Measurements from ENCODE around the gene C2CD4C.

The C2CD4C gene

DNA sequence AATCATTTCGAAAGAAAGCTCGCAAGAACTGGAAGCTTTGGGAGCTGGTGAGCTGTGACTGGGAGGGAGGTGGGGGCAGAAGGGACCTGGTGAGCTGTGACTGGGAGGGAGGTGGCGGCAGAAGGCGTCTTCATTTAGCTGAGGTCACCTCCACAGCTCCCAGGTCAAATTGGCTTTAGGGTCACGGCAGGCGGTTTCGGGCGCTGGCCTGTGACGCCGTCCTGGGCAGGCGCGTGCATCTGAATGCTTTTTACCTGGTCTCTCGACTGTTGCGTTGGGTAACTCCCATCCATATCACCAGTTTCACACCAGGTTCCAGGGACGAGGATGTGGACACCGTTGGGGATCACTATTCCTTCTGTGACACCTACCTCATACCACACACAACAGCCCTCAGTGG, 29.2 kb downstream of the C2CD4C start:
- no peak for DNase-seq

DNA sequence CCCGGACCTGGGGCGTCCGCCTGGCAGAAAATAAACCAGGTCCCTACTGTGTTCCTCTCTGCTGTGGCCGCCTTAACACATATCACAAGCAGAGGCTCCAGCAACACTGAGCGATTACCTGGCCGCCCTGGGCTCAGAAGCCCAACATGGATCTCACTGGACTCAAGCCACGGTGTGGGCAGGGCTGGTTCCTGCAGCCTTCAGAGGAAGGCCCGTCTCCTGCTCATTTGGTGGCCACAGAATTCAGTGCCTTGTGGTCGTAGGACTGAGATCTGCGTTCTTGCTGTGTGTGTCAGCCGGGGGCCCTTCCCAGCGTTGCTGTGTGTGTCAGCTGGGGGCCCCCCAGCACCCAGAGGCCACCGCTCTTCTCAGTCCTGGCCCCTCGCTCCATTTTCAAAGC, 30.2 kb downstream of the C2CD4C start:
- no peak for DNase-seq

DNA sequence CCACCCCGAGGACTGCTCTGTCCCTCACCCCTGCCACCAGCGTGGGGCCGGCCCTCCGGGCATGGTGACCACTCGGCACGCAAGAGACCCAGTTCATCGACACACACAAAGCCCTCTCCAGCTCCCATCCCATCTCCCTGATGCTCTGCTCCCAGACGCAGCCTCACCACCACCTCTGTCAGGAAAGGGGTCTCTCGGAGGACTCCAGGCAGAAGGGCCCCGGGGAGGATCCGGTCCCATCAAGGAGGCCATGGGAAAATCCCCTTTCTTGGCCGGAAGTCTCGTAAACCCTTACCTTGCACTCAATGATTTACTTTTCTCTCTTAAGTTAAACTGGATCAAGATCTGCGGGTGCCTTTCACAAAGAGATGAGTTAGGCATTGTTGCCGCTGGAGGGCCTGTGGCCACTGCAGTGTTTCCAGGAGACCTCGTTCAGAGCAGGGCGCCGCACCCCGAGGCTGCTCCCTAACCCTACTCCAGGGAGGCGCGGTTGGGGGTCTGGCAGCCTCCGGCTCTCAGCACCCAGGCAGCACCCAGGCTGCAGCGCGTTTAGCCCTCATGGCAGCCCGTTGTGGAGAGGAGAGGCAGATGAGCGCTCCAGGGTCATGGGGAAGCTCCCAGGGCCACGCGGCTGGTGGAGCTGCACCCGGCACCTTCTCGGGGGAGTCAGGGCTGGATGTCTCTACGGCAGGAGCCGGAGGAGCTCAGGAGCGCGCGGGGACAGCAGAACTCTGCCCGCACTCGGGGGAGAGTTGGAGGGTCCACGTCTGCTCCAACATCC, 31.0 kb downstream of the C2CD4C start:
- no peak for DNase-seq

DNA sequence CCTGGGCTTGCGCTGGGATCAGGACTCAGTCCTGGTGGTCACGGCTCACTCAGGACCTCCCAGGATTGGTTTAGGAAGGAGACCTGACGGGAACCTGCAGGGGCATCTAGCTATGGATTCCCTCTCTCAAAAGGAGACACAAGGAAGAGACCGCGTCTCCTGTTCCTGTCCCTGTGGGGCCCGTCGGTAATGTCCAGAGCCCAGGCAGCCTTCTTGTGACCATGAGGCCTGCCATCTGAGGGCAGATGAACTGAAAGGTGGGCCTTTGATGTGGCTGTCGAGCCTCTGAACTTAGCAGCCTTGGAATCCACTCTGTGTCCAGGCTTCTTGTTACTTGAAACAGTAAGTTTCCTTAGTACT, 32.9 kb downstream of the C2CD4C start:
- no peak for DNase-seq

DNA sequence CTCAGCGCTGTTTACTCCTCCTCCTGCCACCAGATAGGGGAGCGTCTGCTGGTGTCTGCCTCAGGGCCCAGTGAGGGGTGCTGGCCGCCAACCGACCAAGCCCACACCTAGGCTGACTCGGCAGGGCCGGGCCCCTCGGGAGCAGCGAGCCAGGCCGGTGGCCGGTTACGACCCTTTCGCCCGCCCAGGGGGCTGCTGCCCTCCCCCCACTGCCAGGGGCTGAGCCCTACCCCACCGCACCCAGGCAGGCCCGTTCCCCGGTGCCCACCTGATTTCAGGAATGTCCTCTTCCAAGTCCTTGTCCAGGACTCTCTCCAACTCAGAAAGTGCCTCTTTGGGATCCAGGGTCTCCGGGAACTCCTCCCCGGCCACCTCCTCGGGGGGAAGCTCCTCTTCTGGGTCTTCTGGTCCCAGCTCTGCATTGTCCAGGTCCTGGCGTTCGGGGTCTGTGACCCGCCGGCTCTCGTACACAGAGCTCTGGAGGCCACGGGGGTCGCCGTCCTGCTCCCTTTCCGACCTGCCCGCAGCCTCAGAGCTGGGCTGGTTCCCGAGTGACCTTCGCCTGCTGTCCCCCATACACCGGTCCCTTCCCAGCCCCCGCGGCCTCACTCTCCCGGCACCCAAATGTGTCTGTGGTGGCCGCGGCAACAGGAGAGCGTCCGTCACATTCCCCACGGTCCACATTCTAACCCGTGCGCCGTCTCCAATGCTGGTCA, 33.4 kb downstream of the C2CD4C start:
- no peak for DNase-seq

DNA sequence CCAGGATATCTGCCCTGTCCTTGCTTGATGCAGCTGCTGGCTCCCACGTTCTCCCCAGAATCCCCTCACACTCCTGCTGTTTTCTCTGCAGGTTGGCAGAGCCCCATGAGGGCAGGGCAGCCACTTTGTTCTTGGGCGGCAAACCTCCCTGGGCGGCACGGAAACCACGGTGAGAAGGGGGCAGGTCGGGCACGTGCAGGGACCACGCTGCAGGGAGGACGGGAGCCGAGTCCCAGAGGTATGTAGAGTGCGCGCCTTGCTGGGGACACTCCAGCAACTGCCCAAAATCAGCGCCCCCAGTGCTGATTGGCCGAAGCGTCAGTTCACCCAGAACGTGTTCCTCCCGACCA, 34.1 kb downstream of the C2CD4C start:
- DNase-seq = no peak

DNA sequence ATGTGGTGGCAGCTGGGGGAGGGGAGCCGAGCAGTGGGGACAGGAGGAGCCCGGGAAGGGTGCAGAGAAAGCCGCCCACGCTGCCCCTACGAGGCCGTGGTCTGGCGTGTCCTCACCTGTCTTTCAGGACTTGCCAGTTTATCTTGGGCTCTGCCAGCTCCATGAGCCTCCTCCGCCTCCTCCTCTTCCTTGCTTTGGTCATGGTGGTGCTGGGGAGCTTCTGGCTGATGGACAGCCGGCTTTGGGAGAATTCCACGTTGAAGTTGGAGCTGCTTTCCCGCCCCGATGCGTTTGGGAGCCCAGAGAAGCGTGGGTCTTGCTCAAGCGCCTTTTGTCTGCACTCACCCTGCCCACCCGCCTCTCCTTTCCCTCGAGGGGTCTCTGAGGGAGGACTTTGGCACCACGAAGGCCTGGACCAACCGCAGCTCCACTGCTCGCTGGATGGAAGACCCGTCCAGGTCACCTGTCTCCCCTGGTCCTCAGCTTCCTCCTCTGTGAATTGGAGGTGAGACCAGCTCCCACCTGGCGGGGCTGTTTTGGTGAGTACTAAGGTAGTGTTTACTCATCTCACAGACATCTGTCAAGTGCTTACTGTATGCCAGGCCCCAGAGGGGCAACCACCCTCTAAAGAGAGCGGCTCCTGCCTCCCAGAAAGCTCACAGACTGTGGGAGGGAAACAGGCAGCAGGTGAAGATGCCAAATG, 34.6 kb downstream of the C2CD4C start:
- no peak for DNase-seq

DNA sequence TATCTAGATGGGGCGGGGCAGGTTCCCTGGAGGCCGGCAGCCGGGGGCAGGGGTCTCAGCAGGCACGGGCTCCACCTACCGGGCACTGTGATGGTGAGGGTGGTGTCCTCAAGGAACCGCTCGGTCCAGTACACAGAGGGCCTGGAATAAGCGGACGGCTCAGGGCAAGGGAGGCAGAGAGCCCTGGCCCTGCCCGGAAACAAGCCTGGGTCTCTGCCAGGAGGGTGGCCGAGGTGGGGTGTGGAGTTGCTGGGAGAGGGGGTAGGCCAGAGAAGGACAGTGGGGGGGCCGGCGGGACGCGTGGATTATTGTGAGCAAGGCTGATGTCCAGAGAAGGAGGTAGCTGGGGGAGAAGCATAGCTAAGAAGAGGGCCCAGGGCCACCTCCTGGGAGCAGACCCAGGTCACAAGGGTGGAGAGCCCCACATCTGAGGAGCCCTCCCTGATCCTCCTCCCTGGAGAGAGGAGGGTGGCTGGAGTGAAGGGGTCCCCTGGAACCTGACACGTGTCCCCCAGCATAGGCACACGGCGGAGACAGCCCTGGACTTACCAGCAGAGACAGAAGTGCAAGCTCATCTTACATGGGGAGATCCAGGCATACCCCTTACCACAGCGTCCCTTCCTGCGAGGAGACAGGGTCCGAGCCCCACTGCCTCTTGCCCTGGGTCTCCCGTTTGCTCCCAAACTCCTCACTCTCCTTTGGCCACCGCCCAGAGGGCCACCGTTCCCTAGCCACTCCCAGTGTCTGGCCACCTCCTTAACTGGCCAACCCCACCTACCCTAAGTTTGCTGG, 35.4 kb downstream of the C2CD4C start:
- no peak for DNase-seq

DNA sequence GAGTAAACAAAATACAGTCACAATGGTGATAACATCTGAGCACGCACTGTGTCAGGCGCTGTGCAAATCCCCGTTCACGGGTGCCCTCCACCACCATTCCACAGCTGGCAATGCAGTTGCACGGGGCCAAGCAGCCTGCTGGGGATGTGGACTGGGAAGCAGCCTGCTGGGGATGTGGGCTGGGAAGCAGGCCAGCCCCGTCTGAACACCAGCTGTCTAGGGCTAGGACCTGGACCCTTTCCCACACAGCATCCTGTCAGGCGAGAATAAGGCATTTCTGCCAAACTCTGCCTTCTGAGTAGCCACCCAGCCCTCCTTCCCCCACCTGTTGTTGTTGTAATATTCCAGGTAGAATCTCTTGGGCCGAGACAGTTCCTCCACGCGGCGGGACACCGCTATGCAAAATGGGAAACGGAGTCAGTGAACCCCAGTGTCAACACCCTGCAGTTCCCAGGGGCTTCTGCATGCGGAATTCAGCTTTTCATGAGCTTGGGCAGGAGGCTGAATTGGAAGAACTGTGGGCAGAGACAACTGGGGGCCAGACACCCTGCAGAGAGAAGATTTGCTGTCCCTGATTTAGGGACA, 36.5 kb downstream of the C2CD4C start:
- no peak for DNase-seq

DNA sequence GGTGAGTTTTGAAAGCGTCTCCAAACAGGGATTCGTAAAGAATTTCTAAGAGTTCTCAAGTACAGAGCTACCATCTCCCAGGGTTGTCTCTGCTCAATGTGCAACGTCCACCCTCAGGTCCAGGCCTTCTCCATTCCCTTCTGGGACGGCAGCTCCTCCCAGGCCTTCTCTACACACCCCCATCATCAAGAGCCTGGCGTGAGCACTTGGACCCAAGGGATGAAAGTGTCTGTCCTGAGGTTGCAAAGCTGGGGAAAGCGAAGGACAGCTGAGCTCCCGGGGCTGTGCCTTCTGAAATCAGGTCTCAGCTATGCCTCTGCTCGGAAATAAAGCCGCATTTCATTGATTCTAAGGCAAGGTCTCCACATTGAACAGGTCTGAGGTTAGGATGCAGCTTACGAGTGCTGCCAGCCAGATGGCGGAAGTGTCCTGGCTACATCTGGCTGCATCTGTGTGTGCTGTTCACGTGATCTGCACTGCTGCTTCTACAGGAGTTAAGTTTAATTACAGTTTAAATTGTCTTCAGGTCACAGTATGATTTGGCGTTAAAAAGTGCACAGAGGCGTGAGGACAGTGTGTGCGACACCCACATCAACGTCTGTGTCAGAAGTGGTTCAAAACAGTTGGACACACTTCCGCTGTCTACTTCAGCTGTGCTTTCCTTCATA, 37.3 kb downstream of the C2CD4C start:
- no peak for DNase-seq

DNA sequence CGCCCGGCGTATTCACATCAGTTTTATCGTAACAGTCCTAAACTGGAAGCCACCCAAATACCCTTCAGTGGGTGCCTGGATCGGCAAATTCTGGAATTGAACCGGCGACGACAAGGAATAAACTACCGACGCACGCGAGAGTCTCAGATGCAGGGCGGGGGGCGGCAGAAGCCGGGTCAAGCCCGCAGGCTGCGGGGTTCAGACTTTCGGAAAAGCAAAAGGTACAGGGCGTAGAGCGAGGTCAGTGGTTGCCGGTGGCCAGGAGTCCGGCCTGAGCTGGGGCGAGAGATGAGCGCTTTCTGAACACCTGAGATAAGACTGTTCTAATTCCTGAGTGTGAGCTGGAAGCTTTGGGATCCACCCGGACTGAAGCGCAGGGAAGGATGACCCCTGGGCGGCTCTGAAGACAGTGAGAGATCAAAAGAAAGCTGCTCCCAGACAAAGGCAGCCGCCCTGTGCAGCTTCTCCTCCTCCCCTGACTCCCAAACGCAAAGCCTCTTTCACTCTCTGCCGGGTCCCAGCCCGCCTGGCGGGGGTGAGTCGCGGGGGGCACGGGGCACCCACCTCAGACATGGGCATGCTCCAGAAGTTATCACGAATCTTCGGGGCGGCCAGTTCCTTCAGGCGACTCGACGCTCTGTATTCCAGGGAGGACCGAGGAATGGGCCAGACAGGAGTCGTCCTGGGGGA, 38.2 kb downstream of the C2CD4C start:
- no peak for DNase-seq

DNA sequence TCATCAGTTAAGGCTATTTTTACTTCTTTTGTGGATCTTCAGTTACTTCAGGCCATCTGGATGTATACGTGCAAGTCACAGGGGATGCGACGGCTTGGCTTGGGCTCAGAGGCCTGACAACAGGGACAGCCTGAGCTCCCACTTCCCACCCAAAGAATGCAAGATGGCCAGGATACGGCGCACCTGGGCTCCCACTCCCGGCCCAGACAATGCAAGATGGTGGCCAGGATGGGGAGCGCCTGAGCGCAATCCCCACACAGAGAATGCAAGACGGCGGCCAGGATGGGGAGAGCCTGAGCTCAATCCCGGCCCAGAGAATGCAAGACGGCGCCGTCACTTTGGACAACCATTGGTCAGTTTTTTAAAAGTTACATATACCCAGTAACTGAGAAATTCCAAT, 39.1 kb downstream of the C2CD4C start:
- DNase-seq = no peak

DNA sequence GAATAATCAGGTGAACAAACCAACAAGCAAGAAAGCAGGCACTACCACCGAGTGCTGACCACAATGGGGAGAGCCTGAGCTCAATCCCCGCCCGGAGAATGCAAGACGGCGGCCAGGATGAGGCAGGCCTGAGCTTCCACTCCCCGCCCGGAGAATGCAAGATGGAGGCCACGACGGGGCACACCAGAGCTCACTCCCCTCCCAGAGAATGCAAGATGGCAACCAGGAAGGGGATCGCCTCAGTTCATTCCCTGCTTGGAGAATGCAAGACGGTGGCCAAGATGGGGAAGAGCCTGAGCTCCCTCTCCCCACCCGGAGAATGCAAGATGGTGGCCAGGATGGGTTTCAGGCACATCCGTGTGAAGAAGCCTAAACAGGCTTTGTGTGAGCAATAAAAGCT, 39.7 kb downstream of the C2CD4C start:
- no peak for DNase-seq

DNA sequence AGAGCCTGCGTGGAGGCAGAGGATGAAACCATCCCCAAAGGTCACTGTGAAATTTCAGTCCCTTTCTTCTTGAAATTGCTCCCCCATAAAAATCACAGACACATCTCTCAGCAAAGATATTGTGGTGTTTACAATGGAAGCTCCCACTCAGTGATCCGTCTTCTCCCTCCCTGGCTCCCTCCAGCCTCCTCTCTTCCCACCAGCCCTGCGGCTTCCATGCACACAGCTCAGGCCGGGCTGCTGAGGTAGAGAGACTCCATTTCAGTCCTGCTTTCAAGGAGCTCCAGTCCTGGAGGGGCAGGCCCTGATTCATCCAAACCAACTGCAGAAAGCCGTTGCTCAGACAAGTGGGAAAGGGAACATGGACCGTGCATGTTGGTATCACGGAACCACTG, 40.3 kb downstream of the C2CD4C start:
- DNase-seq = no peak

DNA sequence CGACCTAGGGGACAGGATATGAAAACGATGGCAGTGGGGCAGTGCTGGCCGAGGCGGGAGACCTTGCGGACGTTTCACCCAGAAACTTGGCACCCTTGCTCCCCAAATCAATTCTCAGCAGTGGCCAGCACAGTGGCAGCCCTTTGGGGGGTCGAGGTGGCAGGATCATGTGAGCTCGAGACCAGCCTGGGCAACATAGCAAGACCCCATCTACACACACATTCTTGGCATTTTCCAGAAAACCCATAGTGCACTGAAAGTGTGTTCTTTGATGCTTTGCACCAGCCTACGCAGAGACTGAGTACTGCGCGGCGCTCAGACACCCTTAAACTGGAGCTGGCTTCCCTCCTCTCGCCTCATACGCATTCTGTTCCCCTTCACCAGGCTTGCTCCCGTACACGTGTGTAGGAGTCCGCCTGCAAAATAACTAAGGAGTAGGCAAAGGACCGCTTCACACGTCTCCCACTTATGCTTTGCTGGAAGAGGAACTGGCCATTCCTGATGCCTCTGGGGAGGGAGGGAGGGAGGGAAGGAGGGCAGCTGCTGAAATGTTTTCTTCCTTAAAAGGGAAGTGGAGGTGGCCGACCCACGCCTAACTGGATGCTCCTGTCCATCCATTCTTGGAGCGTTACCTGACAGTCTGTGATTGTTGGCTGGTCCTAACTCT, 40.9 kb downstream of the C2CD4C start:
- no peak for DNase-seq

DNA sequence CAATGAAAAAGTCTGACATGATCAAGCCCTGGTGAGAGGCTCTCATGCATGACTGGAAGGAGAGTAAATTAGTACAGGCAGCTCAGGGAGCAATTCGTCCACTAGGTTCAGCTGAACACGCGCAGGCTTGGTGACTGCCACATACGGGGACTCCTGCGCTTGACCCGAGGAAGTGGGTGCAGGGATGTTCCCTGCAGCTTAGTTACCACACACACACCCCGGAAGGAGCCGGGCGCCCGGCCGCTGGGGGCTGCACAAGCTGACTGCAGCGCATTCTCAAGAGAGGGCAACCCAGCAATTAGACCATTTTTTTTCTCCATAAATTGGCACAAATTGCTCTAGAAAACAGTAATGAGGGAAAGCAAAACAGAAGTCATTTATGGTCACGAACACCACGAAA, 41.4 kb downstream of the C2CD4C start:
- DNase-seq = no peak

DNA sequence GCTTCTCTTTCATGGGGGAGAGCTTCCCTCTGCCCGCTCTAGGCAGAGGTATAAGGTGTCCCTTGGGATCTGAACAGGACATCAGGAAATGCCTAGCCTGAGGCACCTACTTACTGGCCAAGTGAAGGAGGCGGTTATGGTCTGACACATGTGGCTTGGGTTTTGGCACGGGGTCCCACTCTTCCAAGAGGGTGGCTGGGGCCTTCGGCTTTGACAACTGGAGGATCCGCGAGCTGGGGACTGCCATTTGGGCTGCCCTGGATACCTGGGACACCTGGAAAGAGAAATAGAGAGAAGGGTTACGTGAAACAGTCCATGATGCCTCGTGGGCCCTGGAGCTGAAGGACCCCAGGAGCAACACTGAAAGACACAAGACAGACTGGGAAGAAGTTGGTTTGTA, 42.0 kb downstream of the C2CD4C start:
- DNase-seq = no peak

DNA sequence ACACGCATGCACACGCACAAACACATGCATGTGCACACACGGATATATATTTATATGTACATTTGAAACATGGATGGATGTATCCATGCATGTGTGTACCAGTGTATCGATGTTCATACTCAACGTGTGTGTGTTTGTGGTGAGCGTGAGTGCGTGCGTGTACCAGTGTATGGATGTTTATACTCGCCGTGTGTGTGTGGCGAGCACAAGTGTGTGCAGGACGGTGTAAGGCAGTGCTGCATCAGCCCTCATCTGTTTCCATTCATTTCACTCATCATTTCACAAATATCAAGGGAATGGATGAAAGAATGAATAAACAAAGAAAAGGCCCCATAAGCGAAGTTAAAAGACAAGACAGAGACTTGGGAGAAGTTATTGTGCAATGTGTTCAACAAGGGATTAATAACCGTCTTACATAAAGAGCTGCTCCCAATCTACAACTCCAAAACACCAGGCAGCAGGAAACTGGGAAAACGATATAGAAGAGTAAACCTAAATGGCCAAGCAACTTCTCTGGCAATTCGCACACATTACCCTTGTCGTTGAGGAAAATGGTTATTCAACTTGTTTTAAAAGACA, 42.7 kb downstream of the C2CD4C start:
- no peak for DNase-seq

DNA sequence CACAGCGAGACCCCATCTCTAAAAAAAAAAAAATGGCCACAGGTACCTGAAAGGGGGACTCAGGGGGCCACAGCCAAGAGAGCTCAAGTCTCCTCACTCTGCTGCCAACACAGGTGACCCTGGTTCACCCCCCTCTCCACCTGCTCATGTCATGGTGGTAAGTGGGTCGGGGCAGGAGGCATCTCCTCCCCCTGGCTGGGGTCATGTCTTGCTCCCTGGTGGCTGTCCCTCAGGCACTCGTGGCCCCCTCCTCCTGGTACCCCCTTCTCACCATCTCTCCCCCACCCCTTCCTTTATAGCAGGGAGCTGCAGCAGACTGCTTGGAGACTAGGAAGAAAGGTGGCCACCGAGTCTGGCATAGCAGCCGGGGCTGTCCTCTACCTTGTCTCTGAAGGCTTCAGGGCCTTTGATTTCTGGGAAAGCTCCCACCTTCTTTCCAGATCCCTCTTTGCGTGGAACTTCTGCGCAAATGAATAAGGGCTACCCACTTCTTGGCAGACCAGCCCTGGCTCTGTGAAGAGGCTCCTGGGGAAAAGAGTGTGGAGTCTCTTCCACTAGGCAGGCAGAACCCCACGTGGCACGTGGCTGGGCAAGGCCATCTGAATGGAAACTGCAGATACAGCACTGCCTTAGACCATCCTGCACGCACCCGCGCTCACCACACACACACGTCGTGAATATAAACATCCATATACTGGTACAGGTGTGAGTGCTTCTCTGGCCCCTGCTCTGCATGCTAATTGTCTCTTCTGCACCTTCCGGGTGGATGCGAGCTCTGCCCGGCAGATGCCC, 44.3 kb downstream of the C2CD4C start:
- DNase-seq = no peak

DNA sequence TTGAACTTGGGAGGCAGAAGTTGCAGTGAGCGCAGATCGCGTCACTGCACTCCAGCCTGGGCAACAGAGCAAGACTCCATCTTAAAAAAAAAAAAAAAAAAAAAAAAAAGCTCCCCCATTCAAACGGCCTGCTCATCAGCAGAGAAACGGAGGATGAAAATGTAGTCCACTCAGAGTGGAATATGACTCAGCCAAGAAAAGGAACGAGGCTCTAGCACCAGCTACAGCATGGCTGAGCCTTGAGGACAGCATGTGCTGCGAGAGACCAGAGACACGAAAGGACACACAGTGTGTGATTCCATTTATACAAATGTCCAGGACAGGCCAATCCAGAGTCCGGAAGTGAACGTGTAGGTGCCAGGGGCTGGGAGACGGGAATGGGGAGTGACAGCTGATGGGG, 46.3 kb downstream of the C2CD4C start:
- no peak for DNase-seq

All from CD4-positive, alpha-beta T cell treated with Interleukin-12 subunit alpha and Interleukin-12 subunit beta, for 1 hour (primary cell).